Mononuclear cell (primary cell): ENCODE results near the gene RUFY1. TPM values are rescaled to one million over a fixed set of nuclear protein-coding genes. Genes with fewer than 3 reads are reported as not detected.

Source experiments
- H3K27me3 ChIP-seq: 2 replicates; pipeline ENCODE4 v1.6.0; 2011; ENCODE audit warnings: low read length, control low read depth; ENCODE audit not compliant: insufficient read depth
- H3K4me1 ChIP-seq: 2 replicates; pipeline ENCODE4 v1.5.1; 2011; ENCODE audit warnings: mild to moderate bottlenecking, low read length, control low read depth; ENCODE audit not compliant: insufficient read depth
- H3K4me3 ChIP-seq: 2 replicates; pipeline ENCODE4 v1.5.1; 2011; ENCODE audit warnings: mild to moderate bottlenecking, low read length, moderate library complexity
- H3K9me3 ChIP-seq: 2 replicates; pipeline ENCODE4 v1.5.1; 2011; ENCODE audit warnings: low read depth, mild to moderate bottlenecking, control low read depth, low read length
- total RNA-seq: library from RNA; depleted of rRNA; stranded (reverse); fragments of >200 nt; gene quantifications from one replicate; pipeline ENCODE4 v1.2.3, GENCODE V29; 2012

The RUFY1 gene
- total RNA-seq, 1 donor = 68.8 TPM

DNA sequence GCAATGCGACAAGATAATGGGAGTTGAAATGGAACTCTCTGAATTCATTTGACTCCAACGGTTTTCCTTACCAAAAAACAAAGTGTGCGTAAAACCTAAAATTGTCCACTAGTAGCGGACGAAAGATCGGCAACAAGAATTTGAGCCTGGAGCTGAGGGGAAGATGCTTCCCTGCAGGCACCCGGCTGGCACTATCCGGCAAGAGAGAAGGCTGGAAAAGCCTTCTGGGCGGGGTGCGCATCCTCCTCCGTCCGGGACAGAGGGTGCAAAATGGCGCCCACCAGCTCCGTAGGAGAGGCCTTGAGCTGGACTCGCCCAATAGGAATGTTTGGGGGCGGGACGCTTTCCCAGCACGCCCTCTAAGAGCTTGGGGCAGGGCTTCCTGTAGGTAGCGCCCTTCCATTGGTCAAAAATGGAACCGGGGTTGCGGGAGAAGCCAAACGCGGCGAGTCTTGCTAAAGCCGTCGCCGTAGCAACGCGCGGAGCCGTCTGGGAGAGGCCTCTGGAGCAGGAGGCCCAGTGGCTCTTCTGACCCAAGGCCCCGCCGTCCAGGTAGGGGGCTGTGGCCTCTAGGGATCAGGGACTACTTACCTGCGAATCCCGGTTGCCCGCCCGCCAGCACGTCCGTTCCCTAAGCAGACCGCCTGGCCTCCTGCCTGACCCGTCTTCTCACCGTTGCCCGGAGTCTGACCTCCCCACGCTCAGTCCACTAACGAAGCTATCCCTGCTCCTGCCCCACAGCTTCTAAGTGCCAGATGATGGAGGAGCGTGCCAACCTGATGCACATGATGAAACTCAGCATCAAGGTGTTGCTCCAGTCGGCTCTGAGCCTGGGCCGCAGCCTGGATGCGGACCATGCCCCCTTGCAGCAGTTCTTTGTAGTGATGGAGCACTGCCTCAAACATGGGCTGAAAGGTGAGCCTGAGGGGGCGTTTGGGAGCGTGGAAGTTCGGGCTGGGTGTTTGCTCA is 9.2 kb downstream of the RUFY1 start:
- Histone ChIP-seq H3K4me1 (peaks cover 10% of the 10 kb centered on the region), H3K9me3 (no peaks in the 10 kb centered on the region), H3K27me3 (no peaks in the 10 kb centered on the region), H3K4me3 (peak overlapping the region; percentile 54)

DNA sequence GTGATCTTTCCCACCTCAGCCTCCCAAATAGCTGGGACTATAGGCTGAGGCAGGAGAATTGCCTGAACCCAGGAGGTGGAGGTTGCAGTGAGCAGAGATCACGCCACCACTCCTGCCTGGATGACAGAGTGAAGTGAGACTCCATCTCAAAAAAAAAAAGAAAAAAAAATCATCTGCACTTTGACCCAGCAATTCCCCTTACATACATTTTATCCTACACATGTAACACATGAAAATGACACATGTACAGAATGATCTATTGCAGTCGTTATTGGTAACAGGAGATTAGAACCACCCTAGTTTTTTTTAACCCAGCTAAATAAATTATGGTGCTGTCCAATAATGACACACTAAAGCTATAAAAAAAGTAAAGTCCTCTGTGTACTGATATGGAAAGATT is 14.2 kb downstream of the RUFY1 start:
- Histone ChIP-seq H3K4me3 (no peak overlapping the region), H3K27me3 (no peaks in the 10 kb centered on the region), H3K4me1 (peaks cover 6% of the 10 kb centered on the region), H3K9me3 (no peaks in the 10 kb centered on the region)

DNA sequence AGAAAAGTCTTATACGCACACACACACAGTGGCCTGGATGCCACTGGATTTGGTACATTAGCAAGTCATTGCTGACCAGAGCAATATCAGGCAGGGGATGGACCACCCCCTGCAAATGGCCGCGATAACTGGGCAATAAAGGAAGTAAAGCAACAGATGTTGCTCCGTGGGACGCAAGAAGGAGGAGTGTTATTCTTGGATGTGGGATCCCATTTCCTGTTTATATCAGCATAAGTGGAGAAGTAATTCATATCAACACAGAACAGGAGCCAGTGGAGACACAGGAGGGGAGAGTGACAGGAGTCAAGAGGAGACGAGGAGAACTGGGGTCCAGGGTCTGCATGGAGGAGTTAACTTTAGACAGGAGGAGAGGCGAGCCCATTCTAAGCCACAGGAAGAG is 18.4 kb downstream of the RUFY1 start:
- Histone ChIP-seq H3K4me1 (no peaks in the 10 kb centered on the region), H3K27me3 (no peaks in the 10 kb centered on the region), H3K9me3 (no peaks in the 10 kb centered on the region), H3K4me3 (no peak overlapping the region)

DNA sequence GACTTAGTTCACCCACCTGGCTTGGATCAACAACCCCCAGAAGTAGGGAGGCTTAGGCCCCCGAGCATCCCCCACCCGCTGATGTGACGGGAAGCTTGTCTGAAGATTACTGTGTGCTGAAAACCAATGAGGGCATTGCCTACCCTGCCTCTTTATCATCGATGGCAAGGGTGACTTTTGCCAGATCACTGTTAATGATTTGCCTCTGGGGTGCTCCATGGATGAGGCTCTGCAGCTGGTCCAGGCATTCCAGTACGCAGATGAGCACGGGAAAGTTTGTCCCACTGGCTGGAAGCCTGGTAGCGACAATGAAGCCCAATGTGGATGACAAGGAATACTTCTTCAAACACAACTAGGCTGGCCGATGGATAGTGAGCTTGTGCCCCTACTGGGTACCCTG is 22.0 kb downstream of the RUFY1 start:
- no peaks in the 10 kb centered on the region for H3K4me1 ChIP-seq
- no peaks in the 10 kb centered on the region for H3K9me3 ChIP-seq
- no peaks in the 10 kb centered on the region for H3K27me3 ChIP-seq
- H3K4me3 ChIP-seq = no peak overlapping the region

DNA sequence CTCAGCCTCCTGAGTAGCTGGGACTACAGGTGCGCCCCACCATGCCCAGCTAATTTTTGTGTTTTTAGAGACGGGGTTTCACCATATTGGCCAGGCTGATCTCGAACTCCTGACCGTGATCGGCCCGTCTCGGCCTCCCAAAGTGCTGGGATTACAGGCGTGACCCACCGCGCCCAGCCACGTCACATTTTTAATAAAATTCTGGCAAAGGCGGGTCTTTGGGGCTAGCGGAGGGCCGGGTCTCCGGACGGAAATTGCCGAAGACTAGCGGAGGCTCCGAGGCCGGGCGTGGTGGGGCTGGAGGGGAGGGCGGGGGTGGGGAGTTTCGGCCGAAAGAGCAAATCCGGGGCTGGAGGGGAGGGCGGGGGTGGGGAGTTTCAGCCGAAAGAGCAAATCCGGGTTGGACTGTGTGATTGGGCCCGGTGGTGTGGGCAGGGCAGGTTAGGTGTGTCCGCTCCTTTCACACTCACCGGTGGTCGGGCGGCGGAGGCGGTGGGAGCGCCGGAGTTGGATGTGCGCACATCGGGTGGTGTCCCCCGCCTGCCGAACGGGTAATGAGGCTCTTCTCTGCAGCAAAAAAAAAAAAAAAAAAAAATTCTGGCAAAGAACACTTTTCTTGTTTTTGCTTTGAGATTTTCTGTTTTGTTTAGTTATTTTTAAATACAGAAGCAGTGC is 27.1 kb downstream of the RUFY1 start:
- Histone ChIP-seq H3K27me3 (no peaks in the 10 kb centered on the region), H3K4me3 (no peak overlapping the region), H3K4me1 (no peaks in the 10 kb centered on the region), H3K9me3 (no peaks in the 10 kb centered on the region)

DNA sequence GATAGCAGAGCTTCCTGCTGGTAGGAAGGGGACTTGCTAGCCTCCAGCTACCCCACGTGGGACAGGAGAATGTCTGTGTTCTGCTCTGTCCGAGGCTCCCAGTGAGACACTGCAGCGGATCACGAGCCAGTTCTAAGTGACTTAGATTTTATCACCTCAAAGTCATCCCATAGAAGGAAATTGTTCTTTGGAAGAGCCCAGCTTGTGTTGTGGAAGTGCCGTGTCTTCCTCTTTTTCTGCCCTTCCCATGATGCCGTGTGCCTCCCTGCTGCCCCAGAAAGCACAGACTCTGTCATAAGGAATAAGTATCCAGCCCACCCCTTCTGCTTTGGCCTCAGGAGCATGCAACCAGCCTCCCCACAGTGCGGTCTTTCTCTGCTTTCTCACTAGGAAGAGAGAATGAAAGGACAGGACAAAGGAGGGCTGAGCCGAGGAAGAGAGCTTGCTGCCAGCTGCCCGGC is 35.6 kb downstream of the RUFY1 start:
- Histone ChIP-seq H3K9me3 (no peaks in the 10 kb centered on the region), H3K27me3 (no peaks in the 10 kb centered on the region), H3K4me1 (no peaks in the 10 kb centered on the region), H3K4me3 (no peak overlapping the region)

DNA sequence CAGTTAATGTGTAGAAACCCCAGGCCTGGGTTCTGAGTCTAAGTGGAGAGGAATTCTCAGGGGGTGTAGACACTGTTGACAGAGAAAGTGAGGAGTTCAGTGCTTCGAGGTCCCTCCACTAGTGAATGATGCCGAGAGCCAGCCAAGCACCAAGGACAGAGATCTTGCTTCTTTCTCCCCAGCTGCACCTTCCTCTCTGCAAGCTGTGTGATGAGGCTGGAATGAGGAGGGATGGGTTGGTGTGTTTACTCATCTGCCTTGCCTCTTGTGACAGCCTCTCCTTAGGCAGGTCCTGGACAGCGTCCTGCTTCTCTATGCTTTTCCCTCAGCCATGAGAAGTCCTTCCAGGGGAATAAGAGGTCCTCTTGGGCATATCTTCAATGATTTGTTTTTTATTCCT is 37.8 kb downstream of the RUFY1 start:
- no peaks in the 10 kb centered on the region for H3K9me3 ChIP-seq
- H3K27me3 ChIP-seq = no peaks in the 10 kb centered on the region
- H3K4me3 ChIP-seq = no peak overlapping the region
- no peaks in the 10 kb centered on the region for H3K4me1 ChIP-seq

DNA sequence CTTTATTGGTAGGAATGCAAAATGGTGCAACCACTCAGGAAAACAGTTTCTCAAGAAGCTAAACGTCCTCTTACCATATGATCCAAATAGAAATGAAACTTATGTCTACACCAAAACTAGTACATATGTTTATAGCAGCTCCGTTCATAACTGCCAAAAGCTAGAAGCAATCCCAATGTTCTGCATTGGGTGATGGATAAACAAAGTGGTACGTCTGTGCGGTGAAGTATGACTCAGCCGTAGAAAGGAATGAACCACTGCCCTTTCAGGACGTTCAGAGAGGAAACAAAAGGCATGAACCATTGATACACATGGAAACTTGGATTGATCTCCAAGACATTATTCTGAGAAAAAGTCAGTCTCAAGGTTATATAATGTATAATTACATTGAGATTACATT is 45.6 kb downstream of the RUFY1 start:
- Histone ChIP-seq H3K27me3 (no peaks in the 10 kb centered on the region), H3K9me3 (no peaks in the 10 kb centered on the region), H3K4me3 (no peak overlapping the region), H3K4me1 (peaks cover 4% of the 10 kb centered on the region)

DNA sequence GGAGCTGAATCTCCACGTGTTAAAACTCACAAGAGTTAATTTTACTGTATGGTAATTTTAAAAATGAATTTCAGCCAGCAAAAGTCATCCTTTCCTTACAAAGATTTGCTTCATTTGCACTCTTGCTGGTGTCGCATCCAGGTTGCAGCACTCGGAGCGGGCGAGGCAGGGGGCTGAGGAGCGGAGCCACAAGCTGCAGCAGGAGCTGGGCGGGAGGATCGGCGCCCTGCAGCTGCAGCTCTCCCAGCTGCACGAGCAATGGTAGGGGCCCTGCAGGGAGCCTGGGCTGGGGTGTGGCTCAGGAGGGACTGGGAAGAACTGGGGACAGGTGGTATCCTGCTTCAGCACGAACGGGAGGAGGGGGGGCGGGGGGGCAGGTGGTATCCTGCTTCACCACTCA is 46.1 kb downstream of the RUFY1 start:
- H3K4me1 ChIP-seq = peaks cover 4% of the 10 kb centered on the region
- no peak overlapping the region for H3K4me3 ChIP-seq
- no peaks in the 10 kb centered on the region for H3K27me3 ChIP-seq
- H3K9me3 ChIP-seq = no peaks in the 10 kb centered on the region

DNA sequence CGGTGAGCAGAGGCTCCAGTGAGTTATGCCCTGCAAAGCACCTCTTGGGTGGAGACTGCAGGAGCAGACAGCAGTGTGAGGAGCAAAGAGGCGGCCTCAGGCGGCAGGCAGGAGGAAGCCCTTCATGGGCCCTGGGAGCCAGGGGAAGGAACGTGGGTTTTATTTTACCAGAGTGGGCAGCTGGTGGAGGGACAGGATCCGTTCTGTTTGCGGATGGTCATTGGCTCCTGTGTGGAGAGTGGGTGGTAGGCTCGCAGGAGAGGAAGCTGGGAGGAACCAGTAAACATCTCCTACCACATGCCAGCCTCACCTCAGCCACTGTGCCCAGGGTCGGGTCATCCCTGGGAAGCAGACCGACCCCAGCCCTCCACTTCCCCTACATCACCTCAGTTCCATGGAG is 48.7 kb downstream of the RUFY1 start:
- no peak overlapping the region for H3K4me3 ChIP-seq
- H3K27me3 ChIP-seq = no peaks in the 10 kb centered on the region

DNA sequence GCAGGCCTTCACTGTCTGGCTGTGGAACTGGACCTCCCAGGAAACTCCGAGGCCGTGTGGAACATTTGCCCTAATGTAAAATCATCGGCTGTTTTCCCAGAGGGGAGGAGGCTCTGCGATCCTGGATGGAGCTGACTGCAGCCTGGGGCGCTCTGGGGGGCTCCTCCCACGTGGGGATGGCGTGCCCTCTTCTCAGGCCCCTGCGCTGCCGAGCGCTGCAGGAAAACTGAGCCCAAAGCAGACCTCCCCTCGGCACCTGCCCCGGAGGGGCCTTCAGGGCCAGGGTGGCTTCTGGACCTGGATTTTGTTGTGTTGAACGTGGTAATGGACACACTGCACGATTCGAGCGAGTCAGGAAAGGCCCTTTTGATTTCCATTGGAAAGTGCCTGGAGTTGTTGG is 49.2 kb downstream of the RUFY1 start:
- Histone ChIP-seq H3K27me3 (no peaks in the 10 kb centered on the region), H3K4me1 (peaks cover 4% of the 10 kb centered on the region), H3K9me3 (no peaks in the 10 kb centered on the region), H3K4me3 (no peak overlapping the region)

More for the DNA sequence above, 48.7 kb downstream of the RUFY1 start:
- H3K4me1 ChIP-seq = peaks cover 4% of the 10 kb centered on the region
- H3K9me3 ChIP-seq = no peaks in the 10 kb centered on the region

DNA sequence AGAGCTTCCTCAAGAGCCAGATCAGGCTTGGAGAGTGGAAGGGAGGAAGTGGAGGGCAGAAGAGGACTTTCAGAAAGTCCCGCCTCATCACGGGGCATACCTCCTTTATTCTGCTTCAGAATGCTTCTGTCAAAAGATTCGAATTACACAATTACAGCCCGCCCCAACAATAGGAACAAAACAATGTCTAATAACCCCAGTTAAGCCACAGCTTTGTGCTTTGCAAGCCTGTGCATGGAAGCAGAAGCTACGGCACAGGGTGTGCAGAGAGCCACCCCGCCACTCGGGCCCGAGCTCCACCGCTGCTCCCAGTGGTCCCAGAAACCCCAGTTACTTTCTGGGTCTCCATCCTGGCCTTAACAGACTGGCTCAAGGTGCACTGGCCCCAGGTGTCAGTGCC is 49.6 kb downstream of the RUFY1 start:
- Histone ChIP-seq H3K4me3 (no peak overlapping the region), H3K27me3 (no peaks in the 10 kb centered on the region), H3K4me1 (peaks cover 4% of the 10 kb centered on the region), H3K9me3 (no peaks in the 10 kb centered on the region)

DNA sequence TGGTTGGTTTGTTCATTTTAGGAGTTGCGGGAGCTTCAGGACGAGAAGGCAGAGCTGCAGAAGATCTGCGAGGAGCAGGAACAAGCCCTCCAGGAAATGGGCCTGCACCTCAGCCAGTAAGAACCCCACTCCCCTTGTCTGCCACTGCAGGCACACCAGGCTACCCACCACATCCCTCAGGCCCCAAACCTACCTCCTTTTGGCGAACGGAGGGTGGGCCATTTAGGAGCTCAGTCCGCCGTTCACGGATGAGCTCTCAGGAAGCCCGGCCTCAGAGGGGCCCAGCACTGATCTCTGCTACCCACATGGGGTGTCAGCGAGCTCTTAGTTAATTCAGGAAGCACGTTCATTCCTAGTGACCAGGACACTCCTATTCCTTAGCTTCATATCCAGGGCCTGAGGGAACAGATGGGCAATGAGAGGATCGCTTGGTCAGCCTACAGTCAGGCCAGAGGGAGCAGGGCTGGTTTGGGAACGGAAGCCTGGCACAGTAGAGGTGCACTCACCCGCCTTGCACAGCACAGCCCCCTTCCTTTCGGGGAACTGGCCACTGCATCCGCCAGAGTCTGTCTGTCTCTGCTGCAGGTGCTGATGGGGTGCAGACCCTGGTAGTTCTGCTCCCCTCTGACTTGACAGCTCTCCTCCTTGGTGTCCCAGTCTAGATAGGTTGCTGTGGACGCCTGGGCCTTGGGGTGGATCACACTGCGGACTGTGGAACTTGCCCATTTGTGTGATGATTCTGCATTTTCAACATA is 51.7 kb downstream of the RUFY1 start:
- Histone ChIP-seq H3K4me1 (peaks cover 4% of the 10 kb centered on the region), H3K27me3 (no peaks in the 10 kb centered on the region), H3K4me3 (no peak overlapping the region), H3K9me3 (no peaks in the 10 kb centered on the region)

DNA sequence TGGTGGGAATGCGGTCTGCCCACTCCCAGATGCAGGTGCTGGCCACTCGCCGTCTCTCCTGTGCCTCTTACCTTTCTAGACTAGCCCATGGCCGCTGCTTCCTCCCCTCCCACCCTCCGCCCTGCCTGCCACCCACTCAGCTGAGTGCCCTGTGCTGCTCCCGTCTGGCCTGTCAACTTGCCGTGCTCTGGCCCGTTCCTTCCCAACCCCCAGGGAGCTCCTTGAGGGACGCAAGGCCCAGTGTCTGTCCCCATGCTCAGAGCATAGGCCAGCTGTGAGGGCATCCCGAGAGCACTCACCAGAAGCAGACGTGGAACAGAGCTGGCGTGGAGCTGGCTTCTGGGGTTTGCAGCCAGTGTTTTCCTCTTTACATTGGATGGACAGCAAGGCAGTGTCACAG is 53.0 kb downstream of the RUFY1 start:
- H3K9me3 ChIP-seq = no peaks in the 10 kb centered on the region
- no peaks in the 10 kb centered on the region for H3K27me3 ChIP-seq
- peaks cover 7% of the 10 kb centered on the region for H3K4me1 ChIP-seq
- no peak overlapping the region for H3K4me3 ChIP-seq
